Activated gamma-delta T cell treated with anti-CD3 and anti-CD28 coated beads, Interleukin-2, amount 50 U/mL, for 16 hours (primary cell): ENCODE results near the gene SLC38A3.

Source experiments
- DNase-seq: peaks from one replicate; pipeline ENCODE4 v3.0.0-alpha.2; 2020; ENCODE audit warnings: low read depth

SLC38A3 gene

GRCh38 chr3:50169232-50169832 lies 35.7 kb upstream of the SLC38A3 start:
- no peak for DNase-seq

GRCh38 chr3:50169858-50170257 lies 35.2 kb upstream of the SLC38A3 start:
- no peak for DNase-seq

DNA sequence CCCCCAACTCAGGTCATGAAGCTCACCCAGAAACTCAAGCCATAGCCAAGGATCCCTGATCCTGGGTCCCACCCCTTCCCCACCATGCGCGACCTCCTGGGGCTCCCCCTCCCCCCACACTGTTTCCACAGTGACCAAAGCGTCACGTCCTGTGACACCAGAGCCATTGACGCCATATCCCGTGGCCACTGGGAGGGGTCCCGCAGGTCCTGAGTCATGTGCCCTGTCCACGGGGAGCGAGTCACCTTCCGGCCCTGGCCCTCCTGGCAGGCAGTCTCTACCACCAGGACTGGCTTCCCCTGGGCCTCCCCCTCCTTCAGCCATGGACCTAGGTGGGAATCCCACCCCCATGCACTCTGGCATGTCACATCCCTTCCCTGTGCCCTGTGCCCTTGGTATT lies 34.4 kb upstream of the SLC38A3 start:
- no peak for DNase-seq

DNA sequence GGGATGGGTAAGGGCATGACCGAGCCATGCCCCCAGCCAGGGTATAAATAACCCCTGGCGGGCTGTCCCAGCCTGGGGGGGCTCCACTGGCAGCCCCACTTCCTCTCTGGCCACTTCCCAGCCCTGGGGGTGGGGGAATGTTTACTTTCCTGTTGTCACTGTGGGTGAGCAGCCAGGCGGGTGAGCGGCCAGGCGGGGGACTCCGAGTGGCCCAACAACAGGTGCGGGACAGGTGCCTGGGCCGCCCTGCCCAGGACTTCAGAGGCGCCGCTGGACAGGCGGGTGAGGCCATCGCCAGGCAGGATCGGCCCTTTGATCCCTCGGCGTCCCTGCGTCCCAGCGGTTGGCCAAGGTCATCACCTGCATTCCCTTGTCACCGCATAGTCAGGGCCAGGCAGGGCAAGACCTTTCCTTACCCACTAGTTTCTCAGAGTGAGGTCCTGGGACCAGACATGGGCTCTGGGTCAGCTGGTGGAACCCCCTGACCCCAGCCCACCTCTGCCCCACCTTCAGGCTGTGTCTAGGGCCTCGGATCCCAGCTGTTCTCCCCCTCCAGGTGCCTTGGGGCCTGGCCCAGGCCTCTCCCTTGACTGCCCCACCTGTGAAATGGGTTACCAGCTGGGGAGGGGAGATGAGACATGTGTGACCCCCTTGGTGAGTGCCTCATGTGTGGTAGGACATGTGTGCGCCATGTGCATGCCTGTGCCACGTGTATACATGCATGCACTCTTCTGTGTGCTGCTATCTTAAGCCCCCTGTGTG lies 33.4 kb upstream of the SLC38A3 start:
- DNase-seq = no peak

- DNase-seq = no peak
Observed at GRCh38 chr3:50172626-50173220, 32.3 kb upstream of the SLC38A3 start.

DNA sequence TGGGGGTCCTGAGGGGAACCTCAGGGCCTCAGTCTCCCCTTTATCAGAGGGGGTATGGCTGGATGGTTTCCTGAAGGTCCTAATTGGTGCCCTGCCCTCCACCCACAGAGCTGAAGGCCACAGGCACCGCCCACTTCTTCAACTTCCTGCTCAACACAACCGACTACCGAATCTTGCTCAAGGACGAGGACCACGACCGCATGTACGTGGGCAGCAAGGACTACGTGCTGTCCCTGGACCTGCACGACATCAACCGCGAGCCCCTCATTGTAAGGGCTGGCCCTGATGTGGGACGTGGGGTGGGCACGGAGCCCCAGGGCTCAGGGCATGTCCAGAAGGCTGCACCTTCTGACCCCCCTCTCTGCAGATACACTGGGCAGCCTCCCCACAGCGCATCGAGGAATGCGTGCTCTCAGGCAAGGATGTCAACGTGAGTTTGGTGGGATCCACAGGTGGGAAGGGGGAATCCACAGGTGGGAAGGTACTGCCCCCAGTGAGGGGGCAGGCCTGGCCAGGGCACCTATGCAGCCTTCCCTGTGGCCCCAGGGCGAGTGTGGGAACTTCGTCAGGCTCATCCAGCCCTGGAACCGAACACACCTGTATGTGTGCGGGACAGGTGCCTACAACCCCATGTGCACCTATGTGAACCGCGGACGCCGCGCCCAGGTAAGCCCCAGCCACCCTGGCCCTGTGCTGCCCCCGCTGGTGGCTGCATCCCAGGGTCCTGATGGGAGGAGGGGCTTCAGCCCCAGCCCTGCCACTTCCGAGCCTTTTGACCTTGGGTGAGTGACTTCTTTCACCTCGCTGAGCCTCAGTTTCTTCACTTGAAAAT lies 31.2 kb upstream of the SLC38A3 start:
- no peak for DNase-seq

DNA sequence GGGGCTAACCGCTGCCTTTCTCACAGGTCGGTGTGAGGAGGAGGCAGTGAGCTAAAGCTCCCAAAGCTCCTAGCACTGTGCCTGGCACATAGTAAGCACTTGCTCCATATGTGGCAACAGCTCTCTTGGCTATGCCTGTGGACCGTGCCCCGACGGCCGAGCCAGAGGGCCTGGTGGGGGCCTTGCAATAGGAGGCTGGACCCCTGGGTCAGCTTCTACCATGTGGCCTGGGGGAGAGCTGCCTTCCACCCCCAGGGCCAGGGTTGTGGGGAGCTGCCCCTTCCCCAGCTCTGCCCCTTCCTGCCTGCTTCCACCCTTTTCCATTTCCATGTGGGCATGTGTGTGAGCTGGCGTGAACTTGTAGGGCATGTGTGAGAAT lies 30.6 kb upstream of the SLC38A3 start:
- DNase-seq = no peak

DNA sequence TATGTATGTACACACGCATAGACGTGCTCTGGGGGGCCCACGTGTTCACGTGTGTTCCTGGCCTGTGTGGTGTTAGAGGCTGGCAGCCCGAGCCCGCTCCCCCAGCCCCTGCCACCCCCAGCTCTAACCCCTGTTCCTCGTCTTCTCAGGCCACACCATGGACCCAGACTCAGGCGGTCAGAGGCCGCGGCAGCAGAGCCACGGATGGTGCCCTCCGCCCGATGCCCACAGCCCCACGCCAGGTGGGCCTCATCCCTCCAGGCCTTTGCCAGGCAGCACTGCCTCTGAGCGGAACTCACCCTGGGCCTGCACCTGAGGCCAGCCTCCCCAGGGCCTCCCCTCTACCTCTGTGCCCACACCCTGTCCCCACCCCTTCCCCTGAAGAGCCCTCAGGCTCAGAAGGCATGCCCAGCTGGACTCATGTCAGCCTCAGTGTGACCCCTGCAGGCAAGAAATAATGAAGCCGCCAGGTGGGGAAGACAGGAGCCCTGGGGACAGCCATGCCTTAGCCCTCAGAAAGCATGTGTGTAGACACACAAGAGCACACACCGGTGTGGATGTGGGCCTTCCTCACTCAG lies 30.0 kb upstream of the SLC38A3 start:
- no peak for DNase-seq

DNA sequence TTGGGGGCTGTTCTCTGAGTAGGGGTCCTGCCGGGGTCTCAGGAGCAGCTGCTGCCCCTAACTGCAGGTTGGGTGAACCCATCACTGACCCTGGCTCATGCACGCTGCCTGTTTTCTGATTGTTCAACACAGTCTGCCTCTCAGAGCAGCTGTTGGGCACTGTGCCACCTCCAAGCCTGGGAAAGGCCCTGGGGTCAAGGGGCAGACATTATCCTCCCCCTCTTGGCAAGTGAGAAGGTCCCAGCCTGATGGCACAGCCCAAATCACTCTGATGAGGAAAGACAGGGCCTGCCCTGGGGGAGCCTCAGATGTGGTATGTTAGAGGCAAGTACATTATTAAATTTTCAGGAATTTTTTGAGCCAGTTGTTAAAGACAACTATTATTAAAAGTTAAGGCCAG lies 27.7 kb upstream of the SLC38A3 start:
- no peak for DNase-seq

DNA sequence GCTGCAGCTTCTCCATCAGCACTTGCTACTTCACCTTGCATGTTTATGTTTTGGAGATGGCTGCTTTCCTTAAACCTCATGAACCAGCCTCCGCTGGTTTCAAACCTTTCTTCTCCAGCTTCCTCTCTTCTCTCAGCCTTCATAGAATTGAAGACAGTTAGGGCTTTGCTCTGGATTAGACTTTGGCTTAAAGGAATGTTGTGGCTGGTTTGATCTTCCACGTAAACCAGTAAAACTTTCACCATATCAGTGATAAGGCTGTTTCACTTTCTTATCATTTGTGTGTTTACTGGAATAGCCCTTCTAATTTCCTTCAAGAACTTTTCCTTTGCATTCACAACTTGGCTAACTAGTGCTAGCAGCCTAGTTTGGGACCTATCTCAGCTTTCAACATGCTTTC lies 25.4 kb upstream of the SLC38A3 start:
- no peak for DNase-seq

GRCh38 chr3:50181985-50182384 lies 23.1 kb upstream of the SLC38A3 start:
- no peak for DNase-seq

- no peak for DNase-seq
Observed at GRCh38 chr3:50182533-50183099, 22.5 kb upstream of the SLC38A3 start.

DNA sequence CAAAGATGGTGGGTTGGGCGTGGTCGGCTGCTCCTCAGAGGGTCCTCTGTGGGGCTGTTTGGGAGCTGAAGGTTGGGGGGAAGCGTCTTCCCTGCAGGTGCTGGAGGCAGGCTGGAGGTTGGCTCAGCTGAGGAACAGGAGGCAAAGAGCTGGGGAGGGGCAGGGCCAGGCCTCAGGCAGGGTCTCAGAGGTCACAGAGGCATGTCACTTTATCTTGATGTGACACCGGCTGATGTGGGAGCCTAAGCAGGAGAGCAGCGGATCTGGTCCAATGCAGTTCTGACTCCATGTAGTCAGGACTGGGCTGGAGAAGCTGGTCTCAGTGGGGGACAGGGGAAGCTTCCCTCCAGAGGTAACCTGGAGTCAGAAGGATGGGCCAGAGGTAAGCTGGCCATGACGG lies 21.3 kb upstream of the SLC38A3 start:
- DNase-seq = no peak

- no peak for DNase-seq
Observed at GRCh38 chr3:50184242-50184978, 20.7 kb upstream of the SLC38A3 start.

- no peak for DNase-seq
Observed at GRCh38 chr3:50185230-50185629, 19.8 kb upstream of the SLC38A3 start.

GRCh38 chr3:50186096-50186495 lies 19.0 kb upstream of the SLC38A3 start:
- no peak for DNase-seq

- no peak for DNase-seq
Observed at GRCh38 chr3:50187750-50188149, 17.3 kb upstream of the SLC38A3 start.

DNA sequence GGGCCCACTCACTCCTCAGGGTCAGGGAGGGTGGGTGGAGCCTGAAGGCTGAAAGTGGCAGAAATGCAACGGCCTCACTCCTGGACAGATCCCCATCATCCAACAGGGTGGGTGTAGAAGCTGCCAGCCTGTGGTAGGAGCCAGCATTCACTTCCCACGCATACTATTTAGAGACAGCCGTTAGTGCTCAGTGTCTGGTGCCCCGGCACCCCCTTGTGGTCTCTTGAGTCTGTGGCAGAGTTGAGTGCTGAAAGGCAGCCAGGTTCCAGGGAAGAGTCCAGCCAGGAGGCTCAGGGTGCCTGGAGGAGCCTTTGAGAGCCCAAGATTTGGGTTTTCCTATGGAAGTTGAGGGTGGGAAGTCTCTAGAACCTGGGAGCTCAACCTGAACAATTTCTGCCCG lies 15.8 kb upstream of the SLC38A3 start:
- no peak for DNase-seq

DNA sequence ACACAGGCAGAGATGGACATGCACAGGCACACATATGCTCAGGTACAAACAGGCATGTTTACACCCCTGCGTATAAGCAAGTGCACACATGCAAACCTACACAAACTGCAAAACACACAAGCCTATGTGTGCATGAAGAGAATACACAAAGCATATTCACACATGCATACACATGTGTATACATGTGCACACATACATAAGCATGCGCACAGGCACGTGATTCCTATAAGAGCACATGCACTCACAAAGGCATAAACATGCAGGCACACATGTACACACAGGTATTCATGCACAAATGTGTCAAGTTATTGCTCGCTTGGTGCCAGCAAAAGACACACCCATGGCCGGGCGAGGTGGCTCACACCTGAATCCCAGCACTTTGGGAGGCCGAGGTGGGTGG lies 15.1 kb upstream of the SLC38A3 start:
- DNase-seq = no peak

GRCh38 chr3:50190936-50191660 lies 14.0 kb upstream of the SLC38A3 start, which contains the start of gene GNAT1:
TSS of gene GNAT1 (plus strand) at chr3:50191610. CDS start at chr3:50191726, 116 bp downstream.
- DNase-seq = no peak

- DNase-seq = no peak
Observed at GRCh38 chr3:50192124-50192523, 12.9 kb upstream of the SLC38A3 start.
